Coronary artery (tissue), 2 donors: Measurements from ENCODE around the gene DIS3L2.
"Not testable (repeated sequence)": the region's sequence is repeated elsewhere in the genome, so short reads cannot be mapped to it uniquely, and the experiment has no call there.

Experiments used
- DNase-seq: peaks from one replicate; pipeline ENCODE4 v3.0.0-alpha.2; 2017; ENCODE audit warnings: low spot score
- H3K27ac ChIP-seq, 2 donors: fragments of 200-600 bp; sonication (generic); one replicate each; pipeline ENCODE4 v1.5.1; 2016 to 2019
- H3K4me3 ChIP-seq: fragments of 200-600 bp; sonication (generic); 2 replicates; pipeline ENCODE4 v1.5.1; 2016; ENCODE audit warnings: mild to moderate bottlenecking, moderate library complexity
- TF ChIP-seq, protein P1 (sequence below): fragments of 200-600 bp; sonication (generic); IDR thresholded peaks from one replicate; pipeline ENCODE4 v1.5.1; 2019; ENCODE audit warnings: antibody characterized with exemption

DIS3L2 gene

GRCh38 chr2:232369126-232369951 is 407.8 kb downstream of the DIS3L2 start:
- no peak for DNase-seq
- Histone ChIP-seq H3K4me3 (no peak overlapping the region), H3K27ac (no peak overlapping the region)
- TF ChIP-seq, protein P1, sequence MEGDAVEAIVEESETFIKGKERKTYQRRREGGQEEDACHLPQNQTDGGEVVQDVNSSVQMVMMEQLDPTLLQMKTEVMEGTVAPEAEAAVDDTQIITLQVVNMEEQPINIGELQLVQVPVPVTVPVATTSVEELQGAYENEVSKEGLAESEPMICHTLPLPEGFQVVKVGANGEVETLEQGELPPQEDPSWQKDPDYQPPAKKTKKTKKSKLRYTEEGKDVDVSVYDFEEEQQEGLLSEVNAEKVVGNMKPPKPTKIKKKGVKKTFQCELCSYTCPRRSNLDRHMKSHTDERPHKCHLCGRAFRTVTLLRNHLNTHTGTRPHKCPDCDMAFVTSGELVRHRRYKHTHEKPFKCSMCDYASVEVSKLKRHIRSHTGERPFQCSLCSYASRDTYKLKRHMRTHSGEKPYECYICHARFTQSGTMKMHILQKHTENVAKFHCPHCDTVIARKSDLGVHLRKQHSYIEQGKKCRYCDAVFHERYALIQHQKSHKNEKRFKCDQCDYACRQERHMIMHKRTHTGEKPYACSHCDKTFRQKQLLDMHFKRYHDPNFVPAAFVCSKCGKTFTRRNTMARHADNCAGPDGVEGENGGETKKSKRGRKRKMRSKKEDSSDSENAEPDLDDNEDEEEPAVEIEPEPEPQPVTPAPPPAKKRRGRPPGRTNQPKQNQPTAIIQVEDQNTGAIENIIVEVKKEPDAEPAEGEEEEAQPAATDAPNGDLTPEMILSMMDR, result no peak

DNA sequence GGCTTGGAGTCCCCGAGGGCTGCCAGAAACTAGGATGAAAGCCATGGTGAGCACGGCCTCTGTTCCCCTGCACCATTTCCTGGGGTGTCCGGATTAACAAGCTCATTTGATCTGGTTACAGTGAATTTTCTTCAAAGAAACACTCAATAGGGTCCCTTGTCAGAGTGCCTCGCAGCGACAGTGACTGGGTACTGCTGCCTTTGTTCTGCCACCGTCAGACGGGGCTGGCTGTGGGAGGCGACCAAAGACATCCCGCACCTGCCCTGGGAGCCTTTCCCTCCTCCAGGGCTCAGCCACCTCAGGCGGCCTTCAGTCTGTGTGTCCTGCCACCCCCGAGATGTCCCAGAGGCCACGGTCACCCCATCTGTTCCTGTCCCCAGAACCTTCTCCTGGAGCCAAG is 408.5 kb downstream of the DIS3L2 start:
- DNase-seq, H3K4me3 ChIP-seq, H3K27ac ChIP-seq: not testable (repeated sequence)

DNA sequence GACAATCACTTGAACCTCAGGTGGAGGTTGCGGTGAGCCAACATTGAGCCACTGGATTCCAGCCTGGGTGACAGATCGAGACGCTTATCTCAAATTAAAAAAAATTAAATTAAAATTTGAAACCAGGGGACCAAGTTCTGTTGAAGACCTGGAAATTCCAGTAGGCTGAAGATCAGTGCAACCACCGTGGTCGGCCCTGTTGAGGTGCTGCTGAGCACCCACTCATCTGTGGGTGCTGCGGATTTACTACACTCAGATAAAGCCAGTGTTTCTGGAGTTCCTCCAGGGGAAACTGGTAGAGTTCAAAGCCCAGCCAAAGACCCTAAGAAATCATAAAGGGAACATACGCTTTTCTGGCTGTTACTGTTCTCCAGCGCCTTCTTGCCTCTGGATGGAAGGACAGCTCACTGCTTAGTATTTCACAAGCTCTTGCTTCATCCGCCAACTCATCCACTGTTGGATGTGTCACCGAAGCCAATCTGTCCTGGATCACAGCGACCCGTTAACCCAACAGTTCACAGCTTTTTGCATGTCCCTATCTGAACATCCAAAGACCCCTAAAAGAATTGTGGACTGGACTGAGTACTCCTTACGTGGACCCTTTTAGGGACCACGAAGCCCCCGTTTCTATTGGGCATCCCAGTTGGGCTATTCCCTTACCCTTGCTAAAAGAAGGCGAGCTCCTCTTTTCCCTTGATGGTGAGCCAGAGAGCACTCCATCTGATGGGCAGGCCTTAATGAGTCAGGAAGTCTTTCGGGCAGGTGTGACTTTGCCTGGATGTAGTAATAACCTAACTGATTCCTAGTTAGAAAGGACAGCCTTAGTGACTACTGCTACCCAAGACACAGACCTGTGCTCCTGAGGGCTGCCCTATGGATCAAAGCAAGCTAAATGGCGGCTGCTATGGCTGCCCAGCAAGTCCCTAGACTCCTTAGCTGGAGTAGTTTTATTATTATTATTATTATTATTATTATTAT is 411.0 kb downstream of the DIS3L2 start:
- TF ChIP-seq, protein P1, result no peak
- Histone ChIP-seq H3K4me3 (no peak overlapping the region), H3K27ac (no peak overlapping the region)
- DNase-seq, result no peak

- TF ChIP-seq, protein P1, result no peak
- DNase-seq, result no peak
- H3K4me3 ChIP-seq, result no peak overlapping the region
- no peak overlapping the region for H3K27ac ChIP-seq
Measured at GRCh38 chr2:232374356-232374755, 412.8 kb downstream of the DIS3L2 start.

DNA sequence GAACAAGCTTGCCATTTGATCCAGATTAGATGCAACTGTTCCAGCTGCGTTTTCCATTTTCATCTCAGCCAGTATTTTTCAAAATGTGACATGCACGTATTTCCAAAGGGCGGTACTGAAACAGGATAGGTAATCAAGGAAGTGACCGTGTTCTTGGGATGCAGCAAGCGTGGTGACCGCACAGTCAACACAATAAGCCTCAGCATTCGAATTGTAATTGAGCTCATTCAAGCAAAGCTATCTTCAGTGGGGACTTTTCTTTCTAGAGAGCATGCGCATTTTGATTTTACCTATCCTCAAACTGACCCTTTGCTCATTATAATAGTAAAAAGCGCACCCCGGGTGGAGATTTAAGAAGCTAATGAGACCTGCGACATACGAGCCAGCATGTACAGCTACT is 413.7 kb downstream of the DIS3L2 start:
- no peak overlapping the region for H3K27ac ChIP-seq
- DNase-seq, result no peak
- TF ChIP-seq, protein P1, result no peak
- H3K4me3 ChIP-seq, result no peak overlapping the region

DNA sequence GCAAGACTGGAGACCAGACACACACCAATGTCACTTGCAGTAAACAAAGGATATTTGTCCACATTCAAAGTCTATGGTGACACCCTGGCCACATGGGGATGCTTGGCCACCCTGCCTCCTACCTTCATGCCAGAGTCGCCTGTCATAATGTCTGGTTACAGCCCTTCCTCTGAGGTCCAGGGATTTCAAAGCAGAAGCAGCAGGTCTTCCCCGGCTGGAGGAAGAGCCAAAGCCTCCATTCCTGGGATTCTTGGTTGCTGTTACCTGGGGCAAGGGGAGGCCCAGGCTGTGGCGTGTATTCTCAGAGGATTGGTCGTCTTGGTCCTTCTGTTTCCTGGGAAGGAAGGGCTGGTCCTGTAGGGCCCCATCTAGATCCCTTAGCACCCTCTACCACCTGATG is 414.7 kb downstream of the DIS3L2 start:
- no peak overlapping the region for H3K4me3 ChIP-seq
- no peak for DNase-seq
- TF ChIP-seq, protein P1, result no peak
- H3K27ac ChIP-seq, result no peak overlapping the region

- no peak for DNase-seq
- Histone ChIP-seq H3K27ac (no peak overlapping the region), H3K4me3 (no peak overlapping the region)
- TF ChIP-seq, protein P1, result no peak
Measured at GRCh38 chr2:232376713-232377112, 415.2 kb downstream of the DIS3L2 start.
